HepG2 (cell line): ENCODE data around the gene SQSTM1. TPM values are rescaled to one million over a fixed set of nuclear protein-coding genes. Genes with fewer than 3 reads are reported as not detected.

Source experiments
- ATAC-seq: fragments of 200-7000 bp; cut with Tn5 transposase; 3 replicates; pipeline ENCODE4 v1.9.1; 2020; ENCODE audit warnings: mild to moderate bottlenecking, moderate library complexity
- BruUV-seq: library from RNA; stranded (reverse); fragments of 400-500 nt; replicated peaks from 2 replicates; lab custom pipeline; 2021; lab: Mats Ljungman, UMichigan
- CTCF ChIA-PET: fragments of 300-600 bp; formaldehyde crosslinking; extraction: SDS; loops from one replicate; lab custom pipeline; 2021; ENCODE audit warnings: low total read pairs, inconsistent platforms, low intra/inter-chr PET ratio; lab: Yijun Ruan, JAX
- POLR2A ChIA-PET: fragments of 350-600 bp; sonication (Branson Sonifier 250); formaldehyde crosslinking; loops from one replicate; lab custom pipeline; 2020; ENCODE audit warnings: antibody characterized with exemption, inconsistent platforms; lab: Yijun Ruan, JAX
- DNase-seq: peaks from one replicate; pipeline ENCODE4 v3.0.0-alpha.2; 2015; ENCODE audit warnings: low spot score
- FAIRE-seq: peaks from 3 replicates; lab custom pipeline; 2011; peaks lifted over from hg19 to GRCh38; lab: Jason Lieb, UNC
- H2AFZ ChIP-seq: one replicate; pipeline ENCODE4 v1.6.1; 2011; ENCODE audit warnings: low read length, inconsistent platforms
- H3K27ac ChIP-seq: fragments of 300-600 bp; 3 replicates; pipeline ENCODE4 v1.8.0; 2011; ENCODE audit warnings: mixed run types, mild to moderate bottlenecking, mixed read lengths, low read length, inconsistent platforms; ENCODE audit not compliant: insufficient read depth; ENCODE audit errors: extremely low read length
- H3K27me3 ChIP-seq, 2 experiments: fragments of 200-600 bp in 1 of 2; 2 replicates in 1 of 2; 3 replicates in 1 of 2; pipeline versions ENCODE4 v1.6.0 to v1.8.0; 2011; ENCODE audit warnings: low read length in 2 of 2, mild to moderate bottlenecking in 2 of 2, moderate library complexity in 2 of 2, inconsistent platforms in 1 of 2; ENCODE audit not compliant: insufficient read depth in 2 of 2, control insufficient read depth in 1 of 2
- H3K36me3 ChIP-seq, 2 experiments: fragments of 200-600 bp in 1 of 2; replicated peaks in 1 of 2; 2 replicates in 1 of 2; 3 replicates in 1 of 2; pipeline versions ENCODE4 v1.5.1 to v1.8.0; 2011; ENCODE audit warnings: low read length in 2 of 2, inconsistent platforms in 1 of 2; ENCODE audit not compliant: insufficient read depth in 2 of 2, control insufficient read depth in 1 of 2
- H3K4me1 ChIP-seq: 2 replicates; pipeline ENCODE4 v1.5.1; 2012; ENCODE audit warnings: low read length, inconsistent platforms; ENCODE audit not compliant: insufficient read depth
- H3K4me2 ChIP-seq: 2 replicates; pipeline ENCODE4 v1.6.0; 2011; ENCODE audit warnings: low read depth, low read length, inconsistent platforms
- H3K4me3 ChIP-seq, 3 experiments: fragments of 200-600 bp in 1 of 3; sonication (generic), shearing (Covaris generic) in 1 of 3; replicated peaks in 1 of 3; 2 replicates each; pipeline ENCODE4 v1.5.1; 2011 to 2016; ENCODE audit warnings: low read length in 3 of 3, inconsistent platforms in 2 of 3, low read depth in 2 of 3, mild to moderate bottlenecking in 2 of 3, control low read depth in 1 of 3, mixed read lengths in 1 of 3; ENCODE audit not compliant: insufficient read depth in 1 of 3
- H3K79me2 ChIP-seq: one replicate; pipeline ENCODE4 v1.6.1; 2011; ENCODE audit warnings: low read length, inconsistent platforms; ENCODE audit not compliant: insufficient read depth
- H3K9ac ChIP-seq: 2 replicates; pipeline ENCODE4 v1.6.0; 2011; ENCODE audit warnings: mild to moderate bottlenecking, low read depth, low read length, inconsistent platforms; ENCODE audit not compliant: insufficient read depth
- H3K9me3 ChIP-seq: 2 replicates; pipeline ENCODE4 v1.5.1; 2012; ENCODE audit warnings: mild to moderate bottlenecking, low read length
- H4K20me1 ChIP-seq: 2 replicates; pipeline ENCODE4 v1.6.0; 2011; ENCODE audit warnings: inconsistent platforms, mild to moderate bottlenecking, low read length, moderate library complexity; ENCODE audit not compliant: insufficient read depth
- ATRX ChIP-seq: sonication (generic); formaldehyde crosslinking; IDR thresholded peaks from 2 replicates; pipeline ENCODE4 v1.4.0; 2020; ENCODE audit warnings: missing genetic modification reagents, borderline replicate concordance
- CHD2 ChIP-seq: IDR thresholded peaks from 2 replicates; pipeline ENCODE4 v1.6.1; 2011; ENCODE audit warnings: low read depth, low read length, improper control_type of control experiment
- NFKB2 ChIP-seq: sonication (generic); formaldehyde crosslinking; IDR thresholded peaks from 2 replicates; pipeline ENCODE4 v1.4.0; 2020; ENCODE audit warnings: missing genetic modification reagents, borderline replicate concordance
- ZNF251 ChIP-seq: sonication (generic); formaldehyde crosslinking; IDR thresholded peaks from 2 replicates; pipeline ENCODE4 v1.9.0; 2021; ENCODE audit warnings: mild to moderate bottlenecking, missing genetic modification reagents
- WGBS: methylation state at CpG from one replicate; pipeline ENCODE4 v1.1.6; 2017; ENCODE audit warnings: low lambda C conversion rate; 5-methylcytosine and 5-hydroxymethylcytosine counted together
- in situ Hi-C: cut with HindIII; loops from 2 replicates; pipeline ENCODE4 v1.10.0; 2017; ENCODE audit warnings: low pct_unique_long_range_greater_than_20kb; ENCODE audit not compliant: extremely low pct_ligation_motif_present
- intact Hi-C: fragments of 100-400 bp; cut with micrococcal nuclease; formaldehyde crosslinking; loops from one replicate; pipeline ENCODE4 v1.10.0; 2022; ENCODE audit not compliant: unreplicated experiment
- polyA plus RNA-seq, 8 experiments: library from polyadenylated mRNA; depleted of rRNA in 3 of 8; stranded (reverse) in 7 of 8; unstranded in 1 of 8; fragments of >200 nt; fragmentation: Illumina TruSeq in 4 of 8; extraction: Trizol in 4 of 8; gene quantifications; 2 replicates each; pipeline versions ENCODE4 v1.2.1 to v1.2.3, GENCODE V29; 2011 to 2016; ENCODE audit warnings: low read depth in 4 of 8, missing spikeins in 1 of 8, mixed read lengths in 1 of 8; ENCODE audit not compliant: insufficient read depth in 1 of 8
- total RNA-seq, 5 experiments: library from RNA; depleted of rRNA; stranded (reverse); fragments of >200 nt; fragmentation: Illumina TruSeq; extraction: Trizol; gene quantifications; 2 replicates each; pipeline ENCODE4 v1.2.3, GENCODE V29; 2016; ENCODE audit warnings: low read depth in 1 of 5
- TF ChIP-seq, protein P1 (sequence below): sonication (generic); formaldehyde crosslinking; conservative IDR thresholded peaks from 2 replicates; pipeline ENCODE4 v1.4.0; 2020; ENCODE audit warnings: mild to moderate bottlenecking, missing genetic modification reagents, moderate library complexity
- TF ChIP-seq, protein P2 (sequence below): sonication (generic); formaldehyde crosslinking; IDR thresholded peaks from 2 replicates; pipeline ENCODE4 v1.4.0; 2020; ENCODE audit warnings: missing genetic modification reagents

The SQSTM1 gene
- total and polyA plus RNA-seq, 2 of the 13 experiments (the other 11 are each of a cell fraction or from before 2014, with no cell fraction given): 90.9 to 160 TPM

DNA sequence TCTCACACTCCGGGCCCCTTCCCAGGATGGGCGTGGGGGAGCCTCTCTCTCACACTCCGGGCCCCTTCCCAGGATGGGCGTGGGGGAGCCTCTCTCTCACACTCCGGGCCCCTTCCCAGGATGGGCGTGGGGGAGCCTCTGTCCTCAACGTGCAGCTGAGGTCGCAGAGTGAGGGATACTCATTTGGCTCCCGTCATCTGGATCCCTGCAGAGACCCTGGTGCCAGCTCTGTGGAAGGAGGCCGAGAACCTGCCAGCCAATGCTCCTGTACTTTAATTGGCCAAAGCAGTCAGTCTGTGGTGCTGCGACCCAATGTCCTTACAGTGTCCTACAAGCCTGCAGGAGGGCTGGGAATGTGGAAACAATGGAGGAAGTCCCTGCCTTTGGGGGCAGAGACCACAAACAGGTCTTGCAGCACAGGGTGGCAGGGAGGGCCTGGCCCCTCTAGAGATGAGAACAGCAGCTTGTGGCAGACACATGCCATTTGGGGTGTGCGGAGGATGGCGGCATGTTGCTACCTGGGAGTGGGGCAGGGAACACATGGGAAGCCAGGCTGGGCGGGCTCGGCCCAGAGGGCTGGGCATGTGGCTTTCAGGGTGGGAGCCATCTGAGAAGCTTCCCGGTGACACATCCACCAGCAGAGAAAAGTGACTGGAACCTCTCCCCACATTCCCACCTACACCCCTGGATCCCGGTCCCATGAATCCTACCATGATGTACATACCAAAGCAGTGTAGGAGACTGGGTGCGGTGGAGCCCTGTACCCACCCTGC lies 51.5 kb downstream of the SQSTM1 start:
- ChIA-PET CTCF (no interaction called here), POLR2A (interaction anchor here (0.8 kb wide), 1 partner anchor 47 kb away, joined by 3 read pairs; no protein-coding TSS in a partner anchor)
- BruUV-seq: no TSS peak
- ATAC-seq: no peak
- Histone ChIP-seq H3K36me3 (peaks cover 24 to 50% of the 10 kb centered on the region in 2 experiments; a peak in 4 of 5 replicates), H3K9ac (no peak overlapping the region), H3K4me1 (no peaks in the 10 kb centered on the region), H3K79me2 (no peaks in the 10 kb centered on the region), H3K9me3 (no peaks in the 10 kb centered on the region), H4K20me1 (no peaks in the 10 kb centered on the region), H3K4me3 (no peak overlapping the region), H3K4me2 (no peak overlapping the region), H3K27ac (no peak overlapping the region), H2AFZ (no peak overlapping the region), H3K27me3 (no peaks in the 10 kb centered on the region)
- TF ChIP-seq CHD2 (no peak), ZNF251 (CRISPR knock-in tag) (no peak), NFKB2 (CRISPR knock-in tag) (no peak), ATRX (CRISPR knock-in tag) (no peak)
- TF ChIP-seq, protein P1, sequence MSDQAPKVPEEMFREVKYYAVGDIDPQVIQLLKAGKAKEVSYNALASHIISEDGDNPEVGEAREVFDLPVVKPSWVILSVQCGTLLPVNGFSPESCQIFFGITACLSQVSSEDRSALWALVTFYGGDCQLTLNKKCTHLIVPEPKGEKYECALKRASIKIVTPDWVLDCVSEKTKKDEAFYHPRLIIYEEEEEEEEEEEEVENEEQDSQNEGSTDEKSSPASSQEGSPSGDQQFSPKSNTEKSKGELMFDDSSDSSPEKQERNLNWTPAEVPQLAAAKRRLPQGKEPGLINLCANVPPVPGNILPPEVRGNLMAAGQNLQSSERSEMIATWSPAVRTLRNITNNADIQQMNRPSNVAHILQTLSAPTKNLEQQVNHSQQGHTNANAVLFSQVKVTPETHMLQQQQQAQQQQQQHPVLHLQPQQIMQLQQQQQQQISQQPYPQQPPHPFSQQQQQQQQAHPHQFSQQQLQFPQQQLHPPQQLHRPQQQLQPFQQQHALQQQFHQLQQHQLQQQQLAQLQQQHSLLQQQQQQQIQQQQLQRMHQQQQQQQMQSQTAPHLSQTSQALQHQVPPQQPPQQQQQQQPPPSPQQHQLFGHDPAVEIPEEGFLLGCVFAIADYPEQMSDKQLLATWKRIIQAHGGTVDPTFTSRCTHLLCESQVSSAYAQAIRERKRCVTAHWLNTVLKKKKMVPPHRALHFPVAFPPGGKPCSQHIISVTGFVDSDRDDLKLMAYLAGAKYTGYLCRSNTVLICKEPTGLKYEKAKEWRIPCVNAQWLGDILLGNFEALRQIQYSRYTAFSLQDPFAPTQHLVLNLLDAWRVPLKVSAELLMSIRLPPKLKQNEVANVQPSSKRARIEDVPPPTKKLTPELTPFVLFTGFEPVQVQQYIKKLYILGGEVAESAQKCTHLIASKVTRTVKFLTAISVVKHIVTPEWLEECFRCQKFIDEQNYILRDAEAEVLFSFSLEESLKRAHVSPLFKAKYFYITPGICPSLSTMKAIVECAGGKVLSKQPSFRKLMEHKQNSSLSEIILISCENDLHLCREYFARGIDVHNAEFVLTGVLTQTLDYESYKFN: no peak
- TF ChIP-seq, protein P2, sequence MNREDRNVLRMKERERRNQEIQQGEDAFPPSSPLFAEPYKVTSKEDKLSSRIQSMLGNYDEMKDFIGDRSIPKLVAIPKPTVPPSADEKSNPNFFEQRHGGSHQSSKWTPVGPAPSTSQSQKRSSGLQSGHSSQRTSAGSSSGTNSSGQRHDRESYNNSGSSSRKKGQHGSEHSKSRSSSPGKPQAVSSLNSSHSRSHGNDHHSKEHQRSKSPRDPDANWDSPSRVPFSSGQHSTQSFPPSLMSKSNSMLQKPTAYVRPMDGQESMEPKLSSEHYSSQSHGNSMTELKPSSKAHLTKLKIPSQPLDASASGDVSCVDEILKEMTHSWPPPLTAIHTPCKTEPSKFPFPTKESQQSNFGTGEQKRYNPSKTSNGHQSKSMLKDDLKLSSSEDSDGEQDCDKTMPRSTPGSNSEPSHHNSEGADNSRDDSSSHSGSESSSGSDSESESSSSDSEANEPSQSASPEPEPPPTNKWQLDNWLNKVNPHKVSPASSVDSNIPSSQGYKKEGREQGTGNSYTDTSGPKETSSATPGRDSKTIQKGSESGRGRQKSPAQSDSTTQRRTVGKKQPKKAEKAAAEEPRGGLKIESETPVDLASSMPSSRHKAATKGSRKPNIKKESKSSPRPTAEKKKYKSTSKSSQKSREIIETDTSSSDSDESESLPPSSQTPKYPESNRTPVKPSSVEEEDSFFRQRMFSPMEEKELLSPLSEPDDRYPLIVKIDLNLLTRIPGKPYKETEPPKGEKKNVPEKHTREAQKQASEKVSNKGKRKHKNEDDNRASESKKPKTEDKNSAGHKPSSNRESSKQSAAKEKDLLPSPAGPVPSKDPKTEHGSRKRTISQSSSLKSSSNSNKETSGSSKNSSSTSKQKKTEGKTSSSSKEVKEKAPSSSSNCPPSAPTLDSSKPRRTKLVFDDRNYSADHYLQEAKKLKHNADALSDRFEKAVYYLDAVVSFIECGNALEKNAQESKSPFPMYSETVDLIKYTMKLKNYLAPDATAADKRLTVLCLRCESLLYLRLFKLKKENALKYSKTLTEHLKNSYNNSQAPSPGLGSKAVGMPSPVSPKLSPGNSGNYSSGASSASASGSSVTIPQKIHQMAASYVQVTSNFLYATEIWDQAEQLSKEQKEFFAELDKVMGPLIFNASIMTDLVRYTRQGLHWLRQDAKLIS (CRISPR knock-in tag): no peak
- intact Hi-C loops (no loop called here), in situ Hi-C loops (no loop called here)
- WGBS: 95% methylated on average over 12 of the region's 18 CpGs
- FAIRE-seq: no peak
- no peak for DNase-seq
